ENCODE results near the gene ADK. TPM values are rescaled to one million over a fixed set of nuclear protein-coding genes. Genes with fewer than 3 reads are reported as not detected.

Gene ADK
- total and polyA plus RNA-seq, 2 experiments from 2014 or later: 39.9 to 53.0 TPM

DNA sequence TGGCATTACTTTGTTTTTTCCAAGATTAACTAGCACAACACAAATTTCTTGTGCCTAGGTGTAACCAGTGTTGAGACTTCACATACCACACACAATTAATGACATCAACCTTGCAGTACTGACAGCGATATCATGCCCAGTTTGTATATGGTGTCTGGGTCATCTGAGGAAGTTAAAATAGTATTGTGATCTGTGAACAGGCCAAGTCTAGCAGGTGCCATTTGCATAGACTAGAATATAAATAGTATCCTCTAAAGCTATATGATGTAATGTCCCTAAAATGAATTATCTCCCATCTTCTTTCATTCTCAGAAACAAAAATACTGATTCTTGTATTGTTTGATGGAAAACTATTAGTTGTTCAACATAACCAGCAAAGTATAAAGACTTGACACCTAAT lies 499.6 kb downstream of the ADK start:
- Mint-ChIP-seq H3K36me3 (ENCODE audit: low read depth) (peaks cover 3% of the 10 kb centered on the region; the same call in 1 of the 3 replicates), H3K27ac (no peak overlapping the region), H3K9me3 (no peaks in the 10 kb centered on the region), H3K27me3 (ENCODE audit: insufficient read depth, low read depth, poor library complexity) (no peaks in the 10 kb centered on the region), H3K4me1 (peaks cover 11% of the 10 kb centered on the region), H3K4me3 (no peak overlapping the region)
- no peaks in the 10 kb centered on the region for H3K36me3 ChIP-seq (ENCODE audit: insufficient read depth)
- DNase-seq (ENCODE audit: low spot score) (no peak), ATAC-seq (no peak)
- H3K79me2 ChIP-seq (replicated peaks; ENCODE audit: insufficient read depth): no peaks in the 10 kb centered on the region
- peaks cover 10% of the 10 kb centered on the region for H3K4me1 ChIP-seq (ENCODE audit: insufficient read depth)
- no peak overlapping the region for H3K4me2 ChIP-seq
- no peak for TF ChIP-seq NANOG (IDR thresholded peaks at IDR 0.05; ENCODE audit: borderline replicate concordance)
- no peak for TF ChIP-seq JUNB (IDR thresholded peaks at IDR 0.05; ENCODE audit: unreplicated experiment)
- TF ChIP-seq EZH2 (IDR thresholded peaks at IDR 0.05; ENCODE audit: low read depth, unreplicated experiment): no peak
- no peak for TF ChIP-seq CREB1 (CRISPR knock-in tag; IDR thresholded peaks at IDR 0.05; ENCODE audit: low read depth)
- TF ChIP-seq, protein P1, sequence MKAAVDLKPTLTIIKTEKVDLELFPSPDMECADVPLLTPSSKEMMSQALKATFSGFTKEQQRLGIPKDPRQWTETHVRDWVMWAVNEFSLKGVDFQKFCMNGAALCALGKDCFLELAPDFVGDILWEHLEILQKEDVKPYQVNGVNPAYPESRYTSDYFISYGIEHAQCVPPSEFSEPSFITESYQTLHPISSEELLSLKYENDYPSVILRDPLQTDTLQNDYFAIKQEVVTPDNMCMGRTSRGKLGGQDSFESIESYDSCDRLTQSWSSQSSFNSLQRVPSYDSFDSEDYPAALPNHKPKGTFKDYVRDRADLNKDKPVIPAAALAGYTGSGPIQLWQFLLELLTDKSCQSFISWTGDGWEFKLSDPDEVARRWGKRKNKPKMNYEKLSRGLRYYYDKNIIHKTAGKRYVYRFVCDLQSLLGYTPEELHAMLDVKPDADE (IDR thresholded peaks at IDR 0.05): no peak
- no peak for TF ChIP-seq ZNF462 (CRISPR knock-in tag; IDR thresholded peaks at IDR 0.05)
- no peak for TF ChIP-seq POLR2AphosphoS5 (IDR thresholded peaks at IDR 0.05; ENCODE audit: low read depth)
- 0 out of 2 replicates have a peak, but pooled peaks cover 7% of the 10 kb centered on the region for H3K9me2 ChIP-seq (ENCODE audit: insufficient read depth)
- no peaks in the 10 kb centered on the region for H3F3A ChIP-seq (replicated peaks; ENCODE audit: low read depth)
- H3K4me3 ChIP-seq: no peak overlapping the region
- no peaks in the 10 kb centered on the region for H4K20me1 ChIP-seq (replicated peaks; ENCODE audit: insufficient read depth)
- H2AFZ ChIP-seq: no peak overlapping the region
- H3K27ac ChIP-seq (ENCODE audit: low read depth): no peak overlapping the region
- no peaks in the 10 kb centered on the region for H3K27me3 ChIP-seq (ENCODE audit: insufficient read depth)
